WTC11 (cell line): ENCODE results near the gene MXRA8. TPM values are rescaled to one million over a fixed set of nuclear protein-coding genes. Genes with fewer than 3 reads are reported as not detected.

Source experiments
- ATAC-seq: fragments of 200-7000 bp; cut with Tn5 transposase; 2 replicates; pipeline ENCODE4 v1.10.0; 2021; ENCODE audit warnings: mild to moderate bottlenecking, moderate library complexity
- CTCF ChIA-PET: fragments of 300-600 bp; sonication (Branson Sonifier 250); formaldehyde crosslinking; loops from one replicate; lab custom pipeline; 2021; ENCODE audit warnings: antibody characterized with exemption; lab: Charles Lee
- POLR2A ChIA-PET: fragments of 350-600 bp; sonication (Branson Sonifier 250); formaldehyde crosslinking; loops from one replicate; lab custom pipeline; 2021; ENCODE audit warnings: antibody characterized with exemption; lab: Charles Lee
- DNase-seq: peaks from one replicate; pipeline ENCODE4 v3.0.0; 2021; ENCODE audit warnings: low spot score
- H3K27ac Mint-ChIP-seq: 2 replicates; pipeline ENCODE4 v1.8.0; 2021; ENCODE audit warnings: mixed read lengths
- H3K27me3 Mint-ChIP-seq: 2 replicates; pipeline ENCODE4 v1.8.0; 2021; ENCODE audit warnings: low read depth, mild to moderate bottlenecking, moderate library complexity, mixed read lengths
- H3K36me3 Mint-ChIP-seq: 2 replicates; pipeline ENCODE4 v1.8.0; 2021; ENCODE audit warnings: mixed read lengths
- H3K4me1 Mint-ChIP-seq: 2 replicates; pipeline ENCODE4 v1.8.0; 2022; ENCODE audit warnings: mixed read lengths
- H3K4me3 Mint-ChIP-seq: 2 replicates; pipeline ENCODE4 v1.8.0; 2021; ENCODE audit warnings: mild to moderate bottlenecking, moderate library complexity, mixed read lengths
- H3K9me3 Mint-ChIP-seq: 2 replicates; pipeline ENCODE4 v1.8.0; 2021; ENCODE audit warnings: mixed read lengths
- ATF1 ChIP-seq: sonication (generic); formaldehyde crosslinking; IDR thresholded peaks from 2 replicates; pipeline ENCODE4 v1.8.1; 2023; ENCODE audit warnings: mild to moderate bottlenecking, moderate library complexity, missing genetic modification reagents
- CREM ChIP-seq: sonication (generic); formaldehyde crosslinking; IDR thresholded peaks from 2 replicates; pipeline ENCODE4 v1.8.1; 2022; ENCODE audit warnings: mild to moderate bottlenecking, missing genetic modification reagents, moderate library complexity
- ETV6 ChIP-seq: sonication (generic); formaldehyde crosslinking; IDR thresholded peaks from 2 replicates; pipeline ENCODE4 v1.8.1; 2022; ENCODE audit warnings: mild to moderate bottlenecking, missing genetic modification reagents
- FOXJ3 ChIP-seq: sonication (generic); formaldehyde crosslinking; IDR thresholded peaks from 2 replicates; pipeline ENCODE4 v1.9.0; 2021; ENCODE audit warnings: missing genetic modification reagents, mild to moderate bottlenecking, borderline replicate concordance
- GABPB1 ChIP-seq: sonication (generic); formaldehyde crosslinking; IDR thresholded peaks from 2 replicates; pipeline ENCODE4 v1.8.1; 2023; ENCODE audit warnings: mild to moderate bottlenecking, missing genetic modification reagents
- GTF2I ChIP-seq: fragments of 250-450 bp; sonication (Bioruptor Pico); conservative IDR thresholded peaks from 2 replicates; pipeline ENCODE4 v1.4.0; 2021; ENCODE audit warnings: mild to moderate bottlenecking
- HMGA2 ChIP-seq: fragments of 250-450 bp; sonication (Bioruptor Pico); IDR thresholded peaks from 2 replicates; pipeline ENCODE4 v1.4.0; 2021; ENCODE audit warnings: mild to moderate bottlenecking, moderate library complexity
- JAZF1 ChIP-seq: fragments of 250-450 bp; sonication (Bioruptor Pico); IDR thresholded peaks from 2 replicates; pipeline ENCODE4 v1.9.0; 2021; ENCODE audit warnings: moderate library complexity, mild to moderate bottlenecking, inconsistent platforms
- JUN ChIP-seq: sonication (generic); formaldehyde crosslinking; IDR thresholded peaks from 2 replicates; pipeline ENCODE4 v1.8.0; 2023; ENCODE audit warnings: mild to moderate bottlenecking, missing genetic modification reagents
- KAT7 ChIP-seq: sonication (generic); formaldehyde crosslinking; IDR thresholded peaks from 2 replicates; pipeline ENCODE4 v1.8.1; 2023; ENCODE audit warnings: missing genetic modification reagents, mild to moderate bottlenecking, borderline replicate concordance
- NR2C2 ChIP-seq: sonication (generic); formaldehyde crosslinking; IDR thresholded peaks from 2 replicates; pipeline ENCODE4 v1.8.0; 2022; ENCODE audit warnings: mild to moderate bottlenecking, missing genetic modification reagents
- TEAD1 ChIP-seq: sonication (generic); formaldehyde crosslinking; IDR thresholded peaks from 2 replicates; pipeline ENCODE4 v1.8.0; 2022; ENCODE audit warnings: mild to moderate bottlenecking, missing genetic modification reagents
- ZNF219 ChIP-seq: sonication (generic); formaldehyde crosslinking; IDR thresholded peaks from 2 replicates; pipeline ENCODE4 v1.8.0; 2023; ENCODE audit warnings: missing genetic modification reagents, mild to moderate bottlenecking, borderline replicate concordance
- ZNF232 ChIP-seq: sonication (generic); formaldehyde crosslinking; IDR thresholded peaks from 2 replicates; pipeline ENCODE4 v1.8.0; 2022; ENCODE audit warnings: mild to moderate bottlenecking, missing genetic modification reagents
- ZNF317 ChIP-seq: sonication (generic); formaldehyde crosslinking; IDR thresholded peaks from 2 replicates; pipeline ENCODE4 v1.8.1; 2023; ENCODE audit warnings: low read depth, mild to moderate bottlenecking, moderate library complexity, missing genetic modification reagents, borderline replicate concordance
- ZNF671 ChIP-seq: fragments of 250-450 bp; sonication (Bioruptor Pico); IDR thresholded peaks from 2 replicates; pipeline ENCODE4 v1.8.0; 2021; ENCODE audit warnings: mild to moderate bottlenecking
- total RNA-seq: library from RNA; stranded (reverse); gene quantifications from 3 replicates; pipeline ENCODE4 v1.2.3, GENCODE V29; 2021
- TF ChIP-seq, protein P1 (sequence below): sonication (generic); formaldehyde crosslinking; IDR thresholded peaks from 2 replicates; pipeline ENCODE4 v1.8.0; 2022; ENCODE audit warnings: mild to moderate bottlenecking, missing genetic modification reagents
- TF ChIP-seq, protein P2 (sequence below): sonication (generic); formaldehyde crosslinking; IDR thresholded peaks from 2 replicates; pipeline ENCODE4 v1.8.1; 2022; ENCODE audit warnings: low read depth, missing genetic modification reagents, borderline replicate concordance
- TF ChIP-seq, protein P3 (sequence below): sonication (generic); formaldehyde crosslinking; IDR thresholded peaks from 2 replicates; pipeline ENCODE4 v1.8.1; 2023; ENCODE audit warnings: mild to moderate bottlenecking, missing genetic modification reagents
- TF ChIP-seq, protein P4 (sequence below): sonication (generic); formaldehyde crosslinking; IDR thresholded peaks from 2 replicates; pipeline ENCODE4 v1.8.1; 2022; ENCODE audit warnings: mild to moderate bottlenecking, missing genetic modification reagents, moderate library complexity, borderline replicate concordance
- TF ChIP-seq, protein P5 (sequence below): sonication (generic); formaldehyde crosslinking; conservative IDR thresholded peaks from 2 replicates; pipeline ENCODE4 v1.8.1; 2023; ENCODE audit warnings: mild to moderate bottlenecking, low read depth, missing genetic modification reagents, moderate library complexity
- TF ChIP-seq, protein P6 (sequence below): sonication (generic); formaldehyde crosslinking; IDR thresholded peaks from 2 replicates; pipeline ENCODE4 v1.8.1; 2023; ENCODE audit warnings: mild to moderate bottlenecking, missing genetic modification reagents, moderate library complexity

The MXRA8 gene
- total RNA-seq, 1 experiment from 2014 or later: 6.7 TPM

DNA sequence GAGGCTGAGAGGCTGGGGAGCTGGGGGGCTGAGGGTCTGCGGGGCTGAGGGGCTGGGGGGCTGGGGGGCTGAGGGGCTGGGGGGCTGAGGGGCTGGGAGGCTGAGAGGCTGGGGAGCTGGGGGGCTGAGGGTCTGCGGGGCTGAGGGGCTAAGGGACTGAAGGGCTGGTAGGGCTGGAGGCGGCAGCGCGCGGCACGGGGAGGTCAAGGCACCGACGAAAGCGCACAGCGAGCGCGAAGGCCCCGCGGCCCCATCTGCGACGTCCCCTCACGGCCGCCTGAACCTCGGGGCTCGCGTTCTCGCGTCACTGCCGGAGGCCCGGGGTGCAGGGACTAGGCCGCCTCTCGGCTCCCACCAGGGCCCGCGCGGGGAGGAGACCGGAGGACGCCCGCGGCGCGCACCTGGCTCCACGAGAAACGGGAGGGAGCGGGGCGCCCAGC, 34.3 kb downstream of the MXRA8 start:
- no peaks in the 10 kb centered on the region for H3K27me3 Mint-ChIP-seq
- CTCF ChIA-PET: interaction anchor here (0.6 kb wide), 1 partner anchor 45 kb away, joined by 6 read pairs; no protein-coding TSS in a partner anchor
- no peak overlapping the region for H3K27ac Mint-ChIP-seq
- TF ChIP-seq, protein P1, sequence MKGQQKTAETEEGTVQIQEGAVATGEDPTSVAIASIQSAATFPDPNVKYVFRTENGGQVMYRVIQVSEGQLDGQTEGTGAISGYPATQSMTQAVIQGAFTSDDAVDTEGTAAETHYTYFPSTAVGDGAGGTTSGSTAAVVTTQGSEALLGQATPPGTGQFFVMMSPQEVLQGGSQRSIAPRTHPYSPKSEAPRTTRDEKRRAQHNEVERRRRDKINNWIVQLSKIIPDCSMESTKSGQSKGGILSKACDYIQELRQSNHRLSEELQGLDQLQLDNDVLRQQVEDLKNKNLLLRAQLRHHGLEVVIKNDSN (CRISPR knock-in tag): peak; percentile 3; the same call in 1 of the 2 replicates
- TF ChIP-seq JUN (CRISPR knock-in tag): peak; percentile 65; the same call in 1 of the 2 replicates
- TF ChIP-seq, protein P2, sequence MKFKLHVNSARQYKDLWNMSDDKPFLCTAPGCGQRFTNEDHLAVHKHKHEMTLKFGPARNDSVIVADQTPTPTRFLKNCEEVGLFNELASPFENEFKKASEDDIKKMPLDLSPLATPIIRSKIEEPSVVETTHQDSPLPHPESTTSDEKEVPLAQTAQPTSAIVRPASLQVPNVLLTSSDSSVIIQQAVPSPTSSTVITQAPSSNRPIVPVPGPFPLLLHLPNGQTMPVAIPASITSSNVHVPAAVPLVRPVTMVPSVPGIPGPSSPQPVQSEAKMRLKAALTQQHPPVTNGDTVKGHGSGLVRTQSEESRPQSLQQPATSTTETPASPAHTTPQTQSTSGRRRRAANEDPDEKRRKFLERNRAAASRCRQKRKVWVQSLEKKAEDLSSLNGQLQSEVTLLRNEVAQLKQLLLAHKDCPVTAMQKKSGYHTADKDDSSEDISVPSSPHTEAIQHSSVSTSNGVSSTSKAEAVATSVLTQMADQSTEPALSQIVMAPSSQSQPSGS (CRISPR knock-in tag): no peak
- TF ChIP-seq JAZF1 (CRISPR knock-in tag): no peak
- no peak for TF ChIP-seq KAT7 (CRISPR knock-in tag)
- TF ChIP-seq ATF1 (CRISPR knock-in tag): no peak
- TF ChIP-seq, all 79 proteins: peak for 2
- Mint-ChIP-seq H3K36me3 (peaks cover 6% of the 10 kb centered on the region), H3K4me1 (peaks cover 11% of the 10 kb centered on the region), H3K4me3 (peak overlapping the region; percentile 78), H3K9me3 (no peaks in the 10 kb centered on the region)
- DNase-seq: no peak
- POLR2A ChIA-PET: no interaction called here
- peak; percentile 3 for ATAC-seq

DNA sequence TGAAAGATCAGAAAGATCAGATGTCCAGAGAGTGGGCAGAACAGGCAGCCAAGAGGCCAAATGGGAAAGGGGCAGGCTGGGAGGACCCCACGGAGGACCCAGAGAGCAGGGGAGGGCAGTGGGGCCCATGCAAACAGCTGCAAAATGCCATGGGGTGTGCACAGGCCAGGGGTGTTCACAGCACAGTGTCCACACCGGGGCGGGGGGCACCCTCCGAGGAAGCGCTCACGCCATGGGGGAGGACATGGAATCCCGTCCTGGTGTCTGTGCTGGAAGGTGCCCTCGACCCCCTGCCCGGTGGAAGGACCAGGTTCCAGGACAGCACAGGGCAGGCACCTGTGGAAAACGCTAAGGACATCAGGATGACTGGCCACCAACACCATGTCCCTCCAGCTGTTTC, 35.4 kb downstream of the MXRA8 start:
- Mint-ChIP-seq H3K4me1 (peaks cover 11% of the 10 kb centered on the region), H3K4me3 (peak overlapping the region; percentile 87), H3K36me3 (peaks cover 8% of the 10 kb centered on the region), H3K9me3 (no peaks in the 10 kb centered on the region), H3K27ac (peak overlapping the region; percentile 41; the same call in 1 of the 2 replicates), H3K27me3 (no peaks in the 10 kb centered on the region)
- ChIA-PET POLR2A (no interaction called here), CTCF (no interaction called here)
- no peak for DNase-seq
- no peak for ATAC-seq
- TF ChIP-seq GTF2I (CRISPR knock-in tag) (no peak), ZNF232 (no peak), ZNF219 (no peak), ZNF671 (CRISPR knock-in tag) (no peak), CREM (CRISPR knock-in tag) (no peak), ETV6 (CRISPR knock-in tag) (no peak), NR2C2 (CRISPR knock-in tag) (no peak), KAT7 (CRISPR knock-in tag) (no peak), HMGA2 (CRISPR knock-in tag) (no peak), ZNF317 (no peak), GABPB1 (CRISPR knock-in tag) (no peak), ATF1 (CRISPR knock-in tag) (no peak), FOXJ3 (CRISPR knock-in tag) (no peak), TEAD1 (CRISPR knock-in tag) (no peak)
- TF ChIP-seq, protein P3, sequence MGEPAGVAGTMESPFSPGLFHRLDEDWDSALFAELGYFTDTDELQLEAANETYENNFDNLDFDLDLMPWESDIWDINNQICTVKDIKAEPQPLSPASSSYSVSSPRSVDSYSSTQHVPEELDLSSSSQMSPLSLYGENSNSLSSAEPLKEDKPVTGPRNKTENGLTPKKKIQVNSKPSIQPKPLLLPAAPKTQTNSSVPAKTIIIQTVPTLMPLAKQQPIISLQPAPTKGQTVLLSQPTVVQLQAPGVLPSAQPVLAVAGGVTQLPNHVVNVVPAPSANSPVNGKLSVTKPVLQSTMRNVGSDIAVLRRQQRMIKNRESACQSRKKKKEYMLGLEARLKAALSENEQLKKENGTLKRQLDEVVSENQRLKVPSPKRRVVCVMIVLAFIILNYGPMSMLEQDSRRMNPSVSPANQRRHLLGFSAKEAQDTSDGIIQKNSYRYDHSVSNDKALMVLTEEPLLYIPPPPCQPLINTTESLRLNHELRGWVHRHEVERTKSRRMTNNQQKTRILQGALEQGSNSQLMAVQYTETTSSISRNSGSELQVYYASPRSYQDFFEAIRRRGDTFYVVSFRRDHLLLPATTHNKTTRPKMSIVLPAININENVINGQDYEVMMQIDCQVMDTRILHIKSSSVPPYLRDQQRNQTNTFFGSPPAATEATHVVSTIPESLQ (CRISPR knock-in tag): no peak
- TF ChIP-seq, protein P4, sequence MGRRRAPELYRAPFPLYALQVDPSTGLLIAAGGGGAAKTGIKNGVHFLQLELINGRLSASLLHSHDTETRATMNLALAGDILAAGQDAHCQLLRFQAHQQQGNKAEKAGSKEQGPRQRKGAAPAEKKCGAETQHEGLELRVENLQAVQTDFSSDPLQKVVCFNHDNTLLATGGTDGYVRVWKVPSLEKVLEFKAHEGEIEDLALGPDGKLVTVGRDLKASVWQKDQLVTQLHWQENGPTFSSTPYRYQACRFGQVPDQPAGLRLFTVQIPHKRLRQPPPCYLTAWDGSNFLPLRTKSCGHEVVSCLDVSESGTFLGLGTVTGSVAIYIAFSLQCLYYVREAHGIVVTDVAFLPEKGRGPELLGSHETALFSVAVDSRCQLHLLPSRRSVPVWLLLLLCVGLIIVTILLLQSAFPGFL: no peak
- TF ChIP-seq, protein P5, sequence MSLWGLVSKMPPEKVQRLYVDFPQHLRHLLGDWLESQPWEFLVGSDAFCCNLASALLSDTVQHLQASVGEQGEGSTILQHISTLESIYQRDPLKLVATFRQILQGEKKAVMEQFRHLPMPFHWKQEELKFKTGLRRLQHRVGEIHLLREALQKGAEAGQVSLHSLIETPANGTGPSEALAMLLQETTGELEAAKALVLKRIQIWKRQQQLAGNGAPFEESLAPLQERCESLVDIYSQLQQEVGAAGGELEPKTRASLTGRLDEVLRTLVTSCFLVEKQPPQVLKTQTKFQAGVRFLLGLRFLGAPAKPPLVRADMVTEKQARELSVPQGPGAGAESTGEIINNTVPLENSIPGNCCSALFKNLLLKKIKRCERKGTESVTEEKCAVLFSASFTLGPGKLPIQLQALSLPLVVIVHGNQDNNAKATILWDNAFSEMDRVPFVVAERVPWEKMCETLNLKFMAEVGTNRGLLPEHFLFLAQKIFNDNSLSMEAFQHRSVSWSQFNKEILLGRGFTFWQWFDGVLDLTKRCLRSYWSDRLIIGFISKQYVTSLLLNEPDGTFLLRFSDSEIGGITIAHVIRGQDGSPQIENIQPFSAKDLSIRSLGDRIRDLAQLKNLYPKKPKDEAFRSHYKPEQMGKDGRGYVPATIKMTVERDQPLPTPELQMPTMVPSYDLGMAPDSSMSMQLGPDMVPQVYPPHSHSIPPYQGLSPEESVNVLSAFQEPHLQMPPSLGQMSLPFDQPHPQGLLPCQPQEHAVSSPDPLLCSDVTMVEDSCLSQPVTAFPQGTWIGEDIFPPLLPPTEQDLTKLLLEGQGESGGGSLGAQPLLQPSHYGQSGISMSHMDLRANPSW (CRISPR knock-in tag): no peak
- TF ChIP-seq, protein P6, sequence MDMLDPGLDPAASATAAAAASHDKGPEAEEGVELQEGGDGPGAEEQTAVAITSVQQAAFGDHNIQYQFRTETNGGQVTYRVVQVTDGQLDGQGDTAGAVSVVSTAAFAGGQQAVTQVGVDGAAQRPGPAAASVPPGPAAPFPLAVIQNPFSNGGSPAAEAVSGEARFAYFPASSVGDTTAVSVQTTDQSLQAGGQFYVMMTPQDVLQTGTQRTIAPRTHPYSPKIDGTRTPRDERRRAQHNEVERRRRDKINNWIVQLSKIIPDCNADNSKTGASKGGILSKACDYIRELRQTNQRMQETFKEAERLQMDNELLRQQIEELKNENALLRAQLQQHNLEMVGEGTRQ (CRISPR knock-in tag): no peak
